Stimulated activated CD8-positive, alpha-beta memory T cell treated with anti-CD3 and anti-CD28 coated beads, Interleukin-12 subunit alpha, Interleukin-12 subunit beta, amount 100 ng/mL, for 1 hour (primary cell): ENCODE data around the gene RUNX1.
"Not testable (repeated sequence)": the region's sequence is repeated elsewhere in the genome, so short reads cannot be mapped to it uniquely, and the experiment has no call there.

ENCODE experiments used
- DNase-seq: peaks from one replicate; pipeline ENCODE4 v3.0.0-alpha.2; 2020; ENCODE audit warnings: low read depth

The RUNX1 gene

GRCh38 chr21:35016517-35017188 is 32.4 kb downstream of the RUNX1 start:
- no peak for DNase-seq

DNA sequence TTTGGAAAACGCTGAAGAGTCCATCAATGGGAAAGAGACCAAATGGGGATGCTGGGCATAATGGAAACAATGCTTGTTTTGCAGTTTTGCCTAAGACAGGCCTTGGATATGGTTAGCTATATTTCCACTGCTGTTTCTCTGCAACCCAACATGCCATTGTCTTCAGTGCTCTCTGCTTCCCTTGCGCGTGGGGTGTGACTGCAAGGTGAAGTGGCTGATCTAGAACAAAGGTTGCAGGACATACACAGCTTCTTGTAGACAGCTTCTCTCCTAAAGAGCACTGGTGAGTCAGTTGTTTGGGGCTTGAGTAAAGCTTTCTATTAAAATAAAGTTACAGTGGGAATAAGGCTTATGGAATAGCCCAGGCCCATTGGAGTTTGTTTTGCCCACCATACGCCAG is 33.0 kb downstream of the RUNX1 start:
- DNase-seq, result no peak

- no peak for DNase-seq
Measured at GRCh38 chr21:35015435-35016024, 33.6 kb downstream of the RUNX1 start.

DNA sequence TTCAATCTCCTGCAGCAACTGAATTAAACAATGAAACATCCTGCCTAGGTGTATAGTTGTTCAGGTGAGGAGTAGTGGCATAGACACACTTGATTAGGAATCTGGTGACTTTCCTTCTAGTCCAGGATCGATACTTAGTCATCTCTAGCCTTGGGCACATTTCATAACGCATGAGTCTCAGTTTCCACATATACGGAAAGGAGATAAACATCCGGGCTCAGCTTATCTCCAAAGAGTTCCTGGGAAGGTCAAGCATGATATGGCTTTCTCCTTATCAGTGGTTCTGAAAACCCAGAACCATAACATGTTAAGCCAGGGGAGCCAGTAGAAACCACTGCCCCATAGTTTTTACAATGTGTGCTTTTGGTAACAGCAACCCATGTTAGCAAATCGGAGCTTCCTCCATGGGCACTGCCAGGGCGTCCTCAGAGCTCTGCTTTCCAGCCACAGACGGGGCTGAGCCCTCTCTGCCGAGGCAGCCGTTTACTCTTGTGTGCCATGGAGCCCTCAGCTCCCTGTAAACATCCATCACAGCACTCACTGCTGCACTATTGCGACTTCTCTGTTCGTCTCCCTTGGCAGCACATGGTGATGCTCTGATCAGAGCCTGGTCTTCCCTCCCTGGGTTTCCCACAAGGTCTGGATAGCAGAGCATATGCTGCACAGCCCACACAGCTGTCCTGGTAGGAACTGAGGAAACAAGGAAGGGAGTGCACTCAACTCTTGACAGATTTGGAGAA is 34.6 kb downstream of the RUNX1 start:
- no peak for DNase-seq

- DNase-seq, result no peak
Measured at GRCh38 chr21:35011681-35012080, 37.4 kb downstream of the RUNX1 start.

DNA sequence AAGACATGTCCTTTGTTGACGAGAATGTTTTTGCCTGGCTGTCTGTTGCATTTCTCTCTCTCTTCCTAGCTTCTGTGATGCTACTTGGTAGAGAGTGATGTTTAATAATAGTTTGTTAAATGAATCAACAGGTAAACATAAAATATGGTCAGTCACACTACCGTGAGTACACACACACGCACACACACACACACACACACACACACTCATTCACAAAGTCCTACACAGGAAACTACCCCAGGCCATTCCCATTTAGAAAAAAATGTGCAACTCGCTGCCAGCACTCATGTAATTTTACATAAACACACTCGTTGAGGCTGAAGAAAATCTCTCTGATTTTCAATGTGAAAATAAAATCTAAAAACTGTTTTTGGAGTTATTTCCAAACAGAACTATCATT is 38.7 kb downstream of the RUNX1 start:
- DNase-seq, result no peak

DNA sequence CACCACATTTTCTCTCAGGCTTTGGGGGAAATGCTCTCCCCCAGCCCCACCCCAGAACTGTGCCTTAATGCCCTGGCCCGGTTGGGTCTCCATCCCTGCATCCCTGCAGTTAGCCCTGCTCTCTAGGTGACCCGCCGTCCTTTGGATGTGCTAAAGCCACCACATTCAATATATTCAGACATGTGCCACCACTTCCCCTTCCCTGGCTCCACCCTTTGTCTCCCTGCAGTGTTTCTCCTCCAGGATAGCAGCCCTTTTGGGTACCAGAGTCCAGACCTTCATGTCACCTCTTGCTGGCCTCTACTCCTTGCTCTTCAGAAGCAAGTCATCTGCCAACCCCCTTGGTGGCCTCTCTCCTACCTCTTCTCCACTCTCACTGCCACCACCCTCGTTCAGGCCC is 41.8 kb downstream of the RUNX1 start:
- no peak for DNase-seq

DNA sequence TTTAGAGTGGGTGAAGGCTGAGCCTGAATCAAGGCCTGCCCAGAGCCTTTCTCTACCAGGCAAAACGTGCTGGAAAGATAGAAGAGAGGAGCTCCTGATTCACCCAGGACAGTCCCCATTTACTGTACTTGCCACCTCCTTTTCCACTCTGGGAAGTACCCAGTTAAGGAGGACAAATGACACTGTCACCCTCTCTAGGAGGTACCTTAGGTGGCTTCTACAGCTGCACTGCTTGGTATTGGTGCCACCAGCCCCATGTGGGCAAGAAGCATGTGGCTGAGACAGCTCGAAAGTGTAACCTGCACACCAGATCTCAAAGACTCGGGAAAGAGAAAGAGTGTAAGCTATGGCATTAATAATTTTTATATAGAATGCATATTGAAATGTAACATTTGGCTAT is 42.3 kb downstream of the RUNX1 start:
- DNase-seq, result no peak

DNA sequence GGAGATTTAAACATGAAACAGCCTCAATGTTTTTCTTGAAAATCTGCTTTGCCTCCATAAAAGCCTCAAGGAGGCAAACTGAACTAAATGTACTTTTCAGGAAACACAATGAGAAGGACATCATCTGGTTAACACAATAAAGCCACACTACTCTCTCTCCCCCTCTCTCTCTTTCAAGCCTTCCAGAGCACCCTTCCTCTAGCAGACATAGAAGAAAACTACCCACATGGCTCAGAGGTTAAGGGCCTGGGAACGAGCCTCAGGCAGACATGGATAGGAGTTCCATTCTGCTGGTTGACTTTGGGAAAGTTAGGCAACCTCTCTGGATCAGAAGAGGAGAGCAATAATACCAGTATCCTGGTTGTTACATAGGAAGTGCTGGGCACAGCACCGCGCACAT is 42.9 kb downstream of the RUNX1 start:
- no peak for DNase-seq

DNA sequence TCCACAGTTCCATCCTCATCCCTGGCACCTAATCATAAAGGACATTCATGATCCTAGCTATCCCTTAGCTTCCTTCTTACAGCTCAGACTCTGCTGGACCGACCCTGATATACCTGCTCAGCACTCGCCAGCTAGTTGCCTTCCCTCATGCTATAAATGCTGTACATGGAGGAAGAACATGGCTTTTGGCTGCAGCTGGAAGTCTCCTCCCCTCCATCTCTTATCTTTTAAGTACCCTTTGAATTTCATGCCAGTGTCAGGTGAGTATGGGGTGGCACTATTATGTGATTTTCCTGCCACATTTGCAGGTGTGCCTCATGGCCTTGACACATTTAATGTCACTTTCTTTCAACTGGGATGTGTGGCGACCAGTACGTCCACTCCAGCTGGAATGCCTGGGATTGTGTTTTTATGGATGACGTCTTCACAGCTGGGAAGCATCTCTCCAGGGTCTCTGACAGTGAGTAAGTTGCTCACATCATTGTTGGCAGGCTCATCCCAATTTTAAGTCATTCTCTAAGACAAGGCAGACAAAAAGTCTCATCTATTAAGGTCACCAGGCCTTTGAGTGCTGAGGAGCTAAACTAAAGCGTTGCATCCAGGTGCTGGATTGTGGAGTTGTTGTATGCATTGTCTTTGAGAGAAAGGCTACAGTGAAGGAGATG is 43.4 kb downstream of the RUNX1 start:
- no peak for DNase-seq

- no peak for DNase-seq
Measured at GRCh38 chr21:35005077-35005476, 44.0 kb downstream of the RUNX1 start.

GRCh38 chr21:35004314-35004713 is 44.8 kb downstream of the RUNX1 start:
- no peak for DNase-seq

DNA sequence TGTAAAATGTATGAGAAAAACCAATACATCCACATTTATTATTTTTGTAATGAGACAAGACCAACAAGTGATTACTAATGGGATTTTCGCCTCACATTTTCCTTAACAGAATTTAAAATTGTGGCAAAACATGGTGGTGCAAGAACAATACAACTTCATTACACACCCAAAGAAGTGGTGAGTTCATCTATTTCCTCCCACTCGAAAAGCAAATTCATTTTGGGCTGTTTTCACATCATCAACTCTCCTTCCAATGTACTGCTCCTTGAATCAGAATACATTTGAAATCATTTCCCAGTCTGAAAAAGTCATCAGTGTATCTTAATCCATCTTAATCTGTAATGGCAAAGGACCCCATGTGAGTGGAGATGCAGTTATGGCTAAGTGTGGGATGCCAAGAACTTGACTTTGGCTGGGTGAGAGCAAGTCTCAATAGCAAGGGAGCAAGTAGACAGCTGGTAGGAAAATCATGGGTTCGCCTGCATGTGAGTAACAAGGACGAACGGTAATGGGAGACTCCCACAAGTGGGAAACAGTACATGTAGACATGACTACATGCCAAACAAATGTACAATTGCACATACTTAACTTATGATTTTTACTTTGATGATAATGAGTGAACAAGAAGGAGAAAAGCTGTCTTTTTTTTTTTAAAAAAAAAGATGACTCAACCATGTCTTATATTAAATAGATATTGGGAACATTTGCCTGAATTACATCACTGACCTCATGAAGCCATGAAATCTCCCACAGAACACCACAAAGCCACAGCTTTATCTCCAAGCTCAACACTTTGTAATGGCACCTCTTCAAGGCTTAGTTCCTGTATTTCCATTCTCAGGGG is 46.0 kb downstream of the RUNX1 start:
- no peak for DNase-seq

- DNase-seq, result no peak
Measured at GRCh38 chr21:34999397-34999941, 49.6 kb downstream of the RUNX1 start.

GRCh38 chr21:34998176-34998575 is 50.9 kb downstream of the RUNX1 start:
- DNase-seq, result no peak

DNA sequence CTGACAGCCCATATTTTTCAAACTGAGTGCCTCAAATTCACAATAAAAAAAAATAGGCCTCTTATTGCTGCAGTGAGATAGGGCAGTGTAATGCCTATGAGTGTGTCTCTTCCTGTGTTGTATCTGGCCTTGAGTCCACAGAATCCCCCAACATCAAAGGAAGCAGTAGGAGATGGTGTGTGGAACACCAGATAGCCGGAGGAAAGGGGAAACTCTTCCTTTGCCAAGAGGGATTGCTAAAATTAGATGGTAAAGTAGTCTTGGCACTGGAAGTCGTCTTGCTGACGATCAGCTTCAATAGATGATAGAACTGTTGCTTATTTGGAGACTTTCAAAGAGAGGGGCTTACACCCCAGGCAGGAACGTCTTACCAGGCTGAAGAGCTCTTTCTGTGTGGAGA is 51.8 kb downstream of the RUNX1 start:
- no peak for DNase-seq

- DNase-seq, result no peak
Measured at GRCh38 chr21:34996304-34997101, 52.6 kb downstream of the RUNX1 start.

DNA sequence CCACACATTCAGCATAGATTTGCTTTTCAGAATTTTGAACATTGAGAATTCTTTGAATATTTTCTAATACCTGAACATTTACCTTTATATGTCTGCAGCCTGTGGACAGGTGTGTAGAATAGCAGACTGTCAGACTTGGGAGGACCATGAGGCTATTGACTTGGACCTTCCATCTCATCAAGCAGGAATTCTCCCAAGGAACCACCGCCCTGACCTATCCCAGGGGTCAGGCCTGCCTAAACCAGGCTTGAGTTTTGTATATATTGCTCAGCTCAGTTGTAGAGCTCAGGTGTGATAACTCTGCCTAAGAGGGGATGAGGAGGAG is 53.2 kb downstream of the RUNX1 start:
- no peak for DNase-seq

GRCh38 chr21:34994766-34995631 is 54.1 kb downstream of the RUNX1 start:
- DNase-seq, result no peak

DNA sequence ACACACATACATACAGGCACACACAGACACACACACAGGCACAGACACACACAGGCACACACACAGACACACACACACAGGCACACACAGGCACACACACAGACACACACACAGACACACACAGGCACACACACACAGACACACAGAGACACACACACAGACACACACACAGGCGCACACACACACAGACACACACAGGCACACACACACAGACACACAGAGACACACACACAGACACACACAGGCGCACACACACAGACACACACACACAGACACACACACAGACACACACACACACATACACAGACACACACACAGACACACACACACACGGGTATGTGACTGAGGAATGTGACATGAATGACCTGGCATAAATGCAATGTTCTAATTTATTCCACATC is 55.6 kb downstream of the RUNX1 start:
- not testable (repeated sequence) for DNase-seq
